MM.1S (cell line): Measurements from ENCODE around the gene FBXO8.

ENCODE experiments used
- EZH2phosphoT487 ChIP-seq: fragments of 300-600 bp; sonication (generic); IDR thresholded peaks from 2 replicates; pipeline ENCODE4 v1.6.1; 2018; ENCODE audit warnings: antibody characterized with exemption, low read length
- TF ChIP-seq, protein P1 (sequence below): fragments of 300-600 bp; sonication (generic); IDR thresholded peaks from 2 replicates; pipeline ENCODE4 v1.5.1; 2016; ENCODE audit warnings: antibody characterized with exemption, low read length, mixed read lengths

DNA sequence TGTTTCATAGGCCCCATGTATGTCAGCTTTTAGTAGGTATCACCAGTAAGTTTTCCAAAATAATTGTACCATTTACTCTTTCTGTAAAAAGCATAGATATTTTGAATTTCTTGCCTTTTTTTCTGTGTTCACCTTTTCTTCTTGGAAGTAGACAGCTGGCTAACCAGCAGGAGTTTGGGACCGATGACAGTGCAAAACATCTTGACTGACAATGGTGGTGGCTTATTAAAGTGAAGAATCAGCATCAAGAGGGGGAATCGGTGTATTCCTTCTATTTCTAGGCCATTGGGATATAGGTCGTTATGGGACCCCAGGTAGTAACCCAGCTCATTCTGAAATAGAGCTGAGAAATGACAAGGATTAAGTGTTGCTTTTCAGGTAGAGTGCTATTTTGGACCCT lies 3.4 kb upstream of the FBXO8 start:
- TF ChIP-seq, protein P1, sequence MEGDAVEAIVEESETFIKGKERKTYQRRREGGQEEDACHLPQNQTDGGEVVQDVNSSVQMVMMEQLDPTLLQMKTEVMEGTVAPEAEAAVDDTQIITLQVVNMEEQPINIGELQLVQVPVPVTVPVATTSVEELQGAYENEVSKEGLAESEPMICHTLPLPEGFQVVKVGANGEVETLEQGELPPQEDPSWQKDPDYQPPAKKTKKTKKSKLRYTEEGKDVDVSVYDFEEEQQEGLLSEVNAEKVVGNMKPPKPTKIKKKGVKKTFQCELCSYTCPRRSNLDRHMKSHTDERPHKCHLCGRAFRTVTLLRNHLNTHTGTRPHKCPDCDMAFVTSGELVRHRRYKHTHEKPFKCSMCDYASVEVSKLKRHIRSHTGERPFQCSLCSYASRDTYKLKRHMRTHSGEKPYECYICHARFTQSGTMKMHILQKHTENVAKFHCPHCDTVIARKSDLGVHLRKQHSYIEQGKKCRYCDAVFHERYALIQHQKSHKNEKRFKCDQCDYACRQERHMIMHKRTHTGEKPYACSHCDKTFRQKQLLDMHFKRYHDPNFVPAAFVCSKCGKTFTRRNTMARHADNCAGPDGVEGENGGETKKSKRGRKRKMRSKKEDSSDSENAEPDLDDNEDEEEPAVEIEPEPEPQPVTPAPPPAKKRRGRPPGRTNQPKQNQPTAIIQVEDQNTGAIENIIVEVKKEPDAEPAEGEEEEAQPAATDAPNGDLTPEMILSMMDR: no peak
- no peak for TF ChIP-seq EZH2phosphoT487
